Left lung (tissue), 10 donors: ENCODE measurements around the gene TCF7L1. TPM values are rescaled to one million over a fixed set of nuclear protein-coding genes. Genes with fewer than 3 reads are reported as not detected.
A peak's percentile ranks its signal among the peaks of the same experiment; 100 is the strongest.

Experiments used
- ATAC-seq: fragments of 200-7000 bp; cut with Tn5 transposase; one replicate; pipeline ENCODE4 v1.9.1; 2020; ENCODE audit warnings: moderate library complexity
- DNase-seq, 4 donors: peaks; one replicate each; pipeline ENCODE4 v3.0.0-alpha.2; 2013 to 2020
- H3K27ac ChIP-seq, 2 donors: fragments of 200-600 bp; sonication (generic) in 1 of 2; one replicate each; pipeline versions ENCODE4 v1.5.0 to v1.8.0; 2020 to 2021
- H3K27me3 ChIP-seq, 2 donors: fragments of 200-600 bp; sonication (generic) in 1 of 2; one replicate each; pipeline versions ENCODE4 v1.5.0 to v1.8.0; 2020 to 2021
- H3K36me3 ChIP-seq, 2 donors: fragments of 200-600 bp; sonication (generic) in 1 of 2; one replicate each; pipeline versions ENCODE4 v1.5.0 to v1.8.0; 2020 to 2021
- H3K4me1 ChIP-seq, 2 donors: fragments of 200-600 bp; one replicate each; pipeline ENCODE4 v1.8.0; 2021
- H3K4me3 ChIP-seq, 2 donors: fragments of 200-600 bp; sonication (generic) in 1 of 2; one replicate each; pipeline versions ENCODE4 v1.5.0 to v1.8.0; 2020 to 2021; ENCODE audit warnings: mild to moderate bottlenecking in 1 of 2
- H3K9me3 ChIP-seq, 2 donors: fragments of 200-600 bp; sonication (generic) in 1 of 2; one replicate each; pipeline versions ENCODE4 v1.5.0 to v1.8.0; 2020 to 2021
- intact Hi-C, 2 donors: fragments of 100-400 bp; cut with DNase I; formaldehyde crosslinking; loops; one replicate each; pipeline versions ENCODE4 v1.11.2 to v1.14.2; 2022
- polyA plus RNA-seq, 6 donors: library from polyadenylated mRNA; unstranded; fragments of 120-200 nt; gene quantifications; one replicate each; pipeline ENCODE4 v1.2.1, GENCODE V29; 2013; ENCODE audit not compliant: insufficient read length in 6 of 6
- total RNA-seq, 2 donors: library from RNA; stranded (reverse); fragmentation: NEBNext Ultra II Directional; extraction: Animal tissue kit (Norgen Biotek cat#: 25700); gene quantifications; one replicate each; pipeline ENCODE4 v1.2.1, GENCODE V29; 2021
- TF ChIP-seq, protein P1 (sequence below), 2 donors: fragments of 200-600 bp; sonication (generic) in 1 of 2; IDR thresholded peaks; one replicate each; pipeline versions ENCODE4 v1.5.0 to v1.8.0; 2021; ENCODE audit warnings: antibody characterized with exemption in 2 of 2
- donor health status: DM: no; HTN: yes; CAD: no.
- donor health status: DM: no; HTN: no; CAD: no.

Gene TCF7L1
- total and polyA plus RNA-seq, 8 donors = 16.4 to 63.9 (median 57.5) TPM

DNA sequence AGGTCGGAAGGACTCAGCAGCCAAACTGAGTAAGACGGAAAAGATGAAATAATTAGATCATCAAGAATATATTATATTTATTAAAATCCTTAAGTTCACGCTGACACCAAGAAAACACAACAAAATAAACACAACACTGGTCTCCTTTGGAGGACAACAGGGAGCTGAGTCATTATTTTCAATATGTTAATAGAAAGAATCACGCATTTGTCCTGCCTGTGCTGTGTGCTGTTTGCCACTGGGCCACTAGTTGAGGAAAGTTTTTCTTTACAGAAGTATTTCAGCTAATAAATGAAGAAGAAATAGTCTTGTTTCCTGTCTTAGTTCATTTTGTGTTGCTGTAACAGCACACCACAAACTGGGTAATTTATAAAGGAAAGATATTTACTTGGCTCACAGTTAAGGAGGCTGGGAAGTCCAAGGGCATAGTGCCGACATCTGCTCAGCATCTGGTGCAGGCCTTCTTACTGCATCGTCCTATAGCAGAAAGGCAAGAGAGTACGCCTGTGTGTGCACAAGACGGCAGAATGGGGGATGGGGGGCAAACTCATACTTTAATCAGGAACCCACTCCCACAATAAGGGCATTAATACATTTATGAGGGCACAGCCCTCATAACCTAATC is 88.0 kb downstream of the TCF7L1 start:
- H3K27me3 ChIP-seq = no peaks in the 10 kb centered on the region
- H3K36me3 ChIP-seq = no peaks in the 10 kb centered on the region
- ATAC-seq (no peak), DNase-seq (no peak)
- TF ChIP-seq, protein P1, sequence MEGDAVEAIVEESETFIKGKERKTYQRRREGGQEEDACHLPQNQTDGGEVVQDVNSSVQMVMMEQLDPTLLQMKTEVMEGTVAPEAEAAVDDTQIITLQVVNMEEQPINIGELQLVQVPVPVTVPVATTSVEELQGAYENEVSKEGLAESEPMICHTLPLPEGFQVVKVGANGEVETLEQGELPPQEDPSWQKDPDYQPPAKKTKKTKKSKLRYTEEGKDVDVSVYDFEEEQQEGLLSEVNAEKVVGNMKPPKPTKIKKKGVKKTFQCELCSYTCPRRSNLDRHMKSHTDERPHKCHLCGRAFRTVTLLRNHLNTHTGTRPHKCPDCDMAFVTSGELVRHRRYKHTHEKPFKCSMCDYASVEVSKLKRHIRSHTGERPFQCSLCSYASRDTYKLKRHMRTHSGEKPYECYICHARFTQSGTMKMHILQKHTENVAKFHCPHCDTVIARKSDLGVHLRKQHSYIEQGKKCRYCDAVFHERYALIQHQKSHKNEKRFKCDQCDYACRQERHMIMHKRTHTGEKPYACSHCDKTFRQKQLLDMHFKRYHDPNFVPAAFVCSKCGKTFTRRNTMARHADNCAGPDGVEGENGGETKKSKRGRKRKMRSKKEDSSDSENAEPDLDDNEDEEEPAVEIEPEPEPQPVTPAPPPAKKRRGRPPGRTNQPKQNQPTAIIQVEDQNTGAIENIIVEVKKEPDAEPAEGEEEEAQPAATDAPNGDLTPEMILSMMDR (IDR thresholded peaks at IDR 0.05) = no peak
- intact Hi-C loops = no loop called here
- no peak overlapping the region for H3K27ac ChIP-seq
- H3K9me3 ChIP-seq = no peaks in the 10 kb centered on the region
- no peak overlapping the region for H3K4me3 ChIP-seq
- H3K4me1 ChIP-seq = peaks cover 0 to 2% of the 10 kb centered on the region in 2 donors

DNA sequence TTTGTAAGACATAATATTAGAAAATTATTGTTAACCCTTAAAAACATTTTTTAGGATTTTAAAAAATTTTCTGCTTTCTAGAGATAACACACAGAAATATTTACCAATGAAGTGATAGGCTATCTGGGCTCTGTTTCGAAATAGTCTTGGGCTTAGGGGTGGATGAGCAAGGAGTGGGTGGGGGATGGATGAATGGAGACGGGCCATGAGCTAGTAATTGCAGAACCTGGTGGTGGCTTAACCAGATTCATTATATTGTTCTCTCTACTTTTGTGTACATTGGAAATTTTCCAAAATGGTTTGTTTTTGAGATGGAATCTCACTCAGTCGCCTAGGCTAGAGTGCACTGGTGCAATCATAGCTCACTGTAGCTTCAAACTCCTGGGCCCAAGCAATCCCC is 89.6 kb downstream of the TCF7L1 start:
- no peak overlapping the region for H3K27ac ChIP-seq
- H3K36me3 ChIP-seq = no peaks in the 10 kb centered on the region
- no peaks in the 10 kb centered on the region for H3K9me3 ChIP-seq
- H3K4me1 ChIP-seq = no peaks in the 10 kb centered on the region
- H3K4me3 ChIP-seq = no peak overlapping the region
- DNase-seq (no peak), ATAC-seq (peak; percentile 24)
- no peaks in the 10 kb centered on the region for H3K27me3 ChIP-seq
- intact Hi-C loops = no loop called here
- TF ChIP-seq, protein P1 (IDR thresholded peaks at IDR 0.05) = no peak

- no peaks in the 10 kb centered on the region for H3K36me3 ChIP-seq
- DNase-seq = no peak
- intact Hi-C loops = no loop called here
- TF ChIP-seq, protein P1 (IDR thresholded peaks at IDR 0.05) = no peak
- no peaks in the 10 kb centered on the region for H3K9me3 ChIP-seq
- H3K4me3 ChIP-seq = no peak overlapping the region
- no peak for ATAC-seq
- H3K4me1 ChIP-seq = no peaks in the 10 kb centered on the region
- H3K27me3 ChIP-seq = no peaks in the 10 kb centered on the region
- no peak overlapping the region for H3K27ac ChIP-seq
These were observed 93.6 kb downstream of the TCF7L1 start for GRCh38 chr2:85226783-85227182.

GRCh38 chr2:85230679-85231467 is 97.7 kb downstream of the TCF7L1 start:
- intact Hi-C loops = no loop called here
- Histone ChIP-seq H3K4me3 (no peak overlapping the region), H3K27me3 (no peaks in the 10 kb centered on the region), H3K9me3 (no peaks in the 10 kb centered on the region), H3K27ac (no peak overlapping the region), H3K4me1 (no peaks in the 10 kb centered on the region), H3K36me3 (no peaks in the 10 kb centered on the region)
- TF ChIP-seq, protein P1 (IDR thresholded peaks at IDR 0.05) = no peak
- no peak for DNase-seq
- ATAC-seq = no peak

DNA sequence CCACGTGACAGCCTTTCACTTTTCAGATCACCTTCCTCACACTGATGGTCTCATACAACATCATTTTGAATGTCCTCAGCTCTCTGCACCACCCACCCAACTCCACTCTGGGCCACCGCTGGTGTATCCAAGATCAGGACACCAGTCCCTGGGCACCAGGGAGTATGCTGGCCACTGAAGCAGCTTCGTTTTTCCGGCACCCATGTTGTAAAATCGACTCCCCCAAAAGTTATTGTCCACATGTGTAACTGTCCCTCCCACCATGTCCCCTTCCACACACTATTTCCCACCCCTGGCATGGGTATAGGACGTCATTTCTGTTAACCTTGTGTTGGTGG is 98.2 kb downstream of the TCF7L1 start:
- H3K36me3 ChIP-seq = no peaks in the 10 kb centered on the region
- TF ChIP-seq, protein P1 (IDR thresholded peaks at IDR 0.05) = no peak
- no peaks in the 10 kb centered on the region for H3K9me3 ChIP-seq
- H3K4me1 ChIP-seq = no peaks in the 10 kb centered on the region
- DNase-seq (no peak), ATAC-seq (no peak)
- no peak overlapping the region for H3K27ac ChIP-seq
- intact Hi-C loops = no loop called here
- H3K4me3 ChIP-seq = no peak overlapping the region
- no peaks in the 10 kb centered on the region for H3K27me3 ChIP-seq
